Activated T-cell treated with anti-CD3 and anti-CD28 coated beads, Interleukin-2, amount 50 U/mL, for 4 hours (primary cell): Measurements from ENCODE around the gene ACTMAP. TPM values are rescaled to one million over a fixed set of nuclear protein-coding genes. Genes with fewer than 3 reads are reported as not detected.
"Not testable (repeated sequence)": the region's sequence is repeated elsewhere in the genome, so short reads cannot be mapped to it uniquely, and the experiment has no call there.

Experiments
- ATAC-seq, 2 donors: fragments of 200-7000 bp; cut with Tn5 transposase; one replicate each; pipeline ENCODE4 v1.10.0; 2021
- DNase-seq: peaks from one replicate; pipeline ENCODE4 v3.0.0-alpha.2; 2020
- H3K27me3 Mint-ChIP-seq: one replicate; pipeline ENCODE4 v1.8.0; 2021; ENCODE audit warnings: low read depth, mixed read lengths
- H3K36me3 Mint-ChIP-seq: one replicate; pipeline ENCODE4 v1.8.0; 2022; ENCODE audit warnings: mixed read lengths; ENCODE audit not compliant: insufficient read depth
- H3K4me1 Mint-ChIP-seq: one replicate; pipeline ENCODE4 v1.8.0; 2021; ENCODE audit warnings: low read depth, mixed read lengths
- H3K4me3 Mint-ChIP-seq: one replicate; pipeline ENCODE4 v1.8.0; 2021; ENCODE audit warnings: mild to moderate bottlenecking, moderate library complexity, mixed read lengths
- H3K9me3 Mint-ChIP-seq: one replicate; pipeline ENCODE4 v1.8.0; 2021; ENCODE audit warnings: mixed read lengths
- total RNA-seq, 3 donors: library from RNA; stranded (reverse); gene quantifications; one replicate each; pipeline ENCODE4 v1.2.1, GENCODE V29; 2021

ACTMAP gene
- total RNA-seq, 3 donors from 2014 or later = 7.4 to 11.4 (median 7.7) TPM

- no peak for DNase-seq
- H3K27me3 Mint-ChIP-seq = no peaks in the 10 kb centered on the region
- H3K4me3 Mint-ChIP-seq = no peak overlapping the region
- peaks cover 9% of the 10 kb centered on the region for H3K36me3 Mint-ChIP-seq
- H3K4me1 Mint-ChIP-seq = peaks cover 40% of the 10 kb centered on the region
- no peak for ATAC-seq
- H3K9me3 Mint-ChIP-seq = no peaks in the 10 kb centered on the region
These were observed 30.3 kb upstream of the ACTMAP start for GRCh38 chr19:40780582-40780981.

- DNase-seq = no peak
- H3K4me1 Mint-ChIP-seq = peaks cover 42% of the 10 kb centered on the region
- H3K36me3 Mint-ChIP-seq = peaks cover 9% of the 10 kb centered on the region
- no peak for ATAC-seq
- no peaks in the 10 kb centered on the region for H3K9me3 Mint-ChIP-seq
- peak overlapping the region; percentile 90 for H3K4me3 Mint-ChIP-seq
- no peaks in the 10 kb centered on the region for H3K27me3 Mint-ChIP-seq
These were observed 28.5 kb upstream of the ACTMAP start for GRCh38 chr19:40778706-40779284.

- H3K4me3 Mint-ChIP-seq = peak within 1 kb of the TSS; percentile 90
- ATAC-seq (peak; percentile 85 to 88), DNase-seq (peak; percentile 99)
- H3K27me3 Mint-ChIP-seq = no peaks in the 10 kb centered on the region
- H3K9me3 Mint-ChIP-seq = no peaks in the 10 kb centered on the region
- H3K4me1 Mint-ChIP-seq = peaks cover 42% of the 10 kb centered on the region
- H3K36me3 Mint-ChIP-seq = peaks cover 6% of the 10 kb centered on the region
These were observed 27.8 kb upstream of the ACTMAP start, which contains the start of gene RAB4B for GRCh38 chr19:40777937-40778705. TSS of gene RAB4B (plus strand) at chr19:40778247. CDS start at chr19:40778376, 129 bp downstream.

GRCh38 chr19:40777645-40777936 lies 27.3 kb upstream of the ACTMAP start:
- Mint-ChIP-seq H3K27me3 (no peaks in the 10 kb centered on the region), H3K36me3 (peaks cover 6% of the 10 kb centered on the region), H3K9me3 (no peaks in the 10 kb centered on the region), H3K4me3 (peak overlapping the region; percentile 90), H3K4me1 (peaks cover 42% of the 10 kb centered on the region)
- DNase-seq (no peak), ATAC-seq (no peak)

GRCh38 chr19:40776932-40777644 lies 26.8 kb upstream of the ACTMAP start:
- Mint-ChIP-seq H3K9me3 (no peaks in the 10 kb centered on the region), H3K27me3 (no peaks in the 10 kb centered on the region), H3K36me3 (peaks cover 7% of the 10 kb centered on the region), H3K4me1 (peaks cover 42% of the 10 kb centered on the region), H3K4me3 (peak overlapping the region; percentile 90)
- DNase-seq (peak; percentile 84), ATAC-seq (peak; percentile 63)

- H3K9me3 Mint-ChIP-seq = no peaks in the 10 kb centered on the region
- H3K4me3 Mint-ChIP-seq = no peak overlapping the region
- ATAC-seq (no peak), DNase-seq (no peak)
- no peaks in the 10 kb centered on the region for H3K27me3 Mint-ChIP-seq
- H3K4me1 Mint-ChIP-seq = peaks cover 41% of the 10 kb centered on the region
- H3K36me3 Mint-ChIP-seq = peaks cover 6% of the 10 kb centered on the region
These were observed 26.1 kb upstream of the ACTMAP start for GRCh38 chr19:40776364-40776763.

- H3K36me3 Mint-ChIP-seq = peaks cover 11% of the 10 kb centered on the region
- no peak overlapping the region for H3K4me3 Mint-ChIP-seq
- DNase-seq = no peak
- no peak for ATAC-seq
- H3K4me1 Mint-ChIP-seq = peaks cover 42% of the 10 kb centered on the region
- peaks cover 3% of the 10 kb centered on the region for H3K9me3 Mint-ChIP-seq
- no peaks in the 10 kb centered on the region for H3K27me3 Mint-ChIP-seq
These were observed 25.4 kb upstream of the ACTMAP start for GRCh38 chr19:40775632-40776022.

GRCh38 chr19:40774916-40775631 lies 24.8 kb upstream of the ACTMAP start, which contains the start of gene MIA:
TSS of gene MIA (plus strand) at chr19:40775521. CDS start at chr19:40775543, 22 bp downstream.
- DNase-seq (no peak), ATAC-seq (no peak)
- Mint-ChIP-seq H3K4me3 (no peak within 1 kb of the TSS), H3K9me3 (peaks cover 3% of the 10 kb centered on the region), H3K36me3 (peaks cover 11% of the 10 kb centered on the region), H3K4me1 (peaks cover 40% of the 10 kb centered on the region), H3K27me3 (no peaks in the 10 kb centered on the region)

- ATAC-seq = not testable (repeated sequence)
These were observed 21.0 kb upstream of the ACTMAP start for GRCh38 chr19:40771101-40771862.

GRCh38 chr19:40768869-40769268 lies 18.6 kb upstream of the ACTMAP start:
- peaks cover 27% of the 10 kb centered on the region for H3K4me1 Mint-ChIP-seq
- DNase-seq (no peak), ATAC-seq (no peak)
- H3K4me3 Mint-ChIP-seq = no peak overlapping the region
- H3K27me3 Mint-ChIP-seq = no peaks in the 10 kb centered on the region
- H3K9me3 Mint-ChIP-seq = peaks cover 3% of the 10 kb centered on the region
- peaks cover 22% of the 10 kb centered on the region for H3K36me3 Mint-ChIP-seq

More at GRCh38 chr19:40771101-40771862, 21.0 kb upstream of the ACTMAP start:
- H3K9me3 Mint-ChIP-seq, H3K4me3 Mint-ChIP-seq, DNase-seq, H3K27me3 Mint-ChIP-seq: not testable (repeated sequence)
- Mint-ChIP-seq H3K4me1 (peaks cover 12% of the 10 kb centered on the region), H3K36me3 (peaks cover 11% of the 10 kb centered on the region)

GRCh38 chr19:40766385-40766784 lies 16.1 kb upstream of the ACTMAP start:
- H3K36me3 Mint-ChIP-seq = peaks cover 36% of the 10 kb centered on the region
- H3K9me3 Mint-ChIP-seq, DNase-seq, H3K27me3 Mint-ChIP-seq, H3K4me3 Mint-ChIP-seq, ATAC-seq: not testable (repeated sequence)
- H3K4me1 Mint-ChIP-seq = peaks cover 43% of the 10 kb centered on the region

GRCh38 chr19:40763963-40764362 lies 13.7 kb upstream of the ACTMAP start:
- DNase-seq (no peak), ATAC-seq (peak; percentile 81 to 87)
- Mint-ChIP-seq H3K36me3 (peaks cover 47% of the 10 kb centered on the region), H3K4me3 (peak overlapping the region; percentile 22), H3K4me1 (peaks cover 42% of the 10 kb centered on the region), H3K27me3 (no peaks in the 10 kb centered on the region), H3K9me3 (no peaks in the 10 kb centered on the region)

- Mint-ChIP-seq H3K36me3 (peaks cover 49% of the 10 kb centered on the region), H3K27me3 (no peaks in the 10 kb centered on the region), H3K4me3 (no peak overlapping the region), H3K9me3 (no peaks in the 10 kb centered on the region), H3K4me1 (peaks cover 42% of the 10 kb centered on the region)
- ATAC-seq (no peak), DNase-seq (no peak)
These were observed 13.2 kb upstream of the ACTMAP start for GRCh38 chr19:40763526-40763925.
